Small intestine (tissue), 7 donors: ENCODE measurements around the gene DCC. TPM values are rescaled to one million over a fixed set of nuclear protein-coding genes. Genes with fewer than 3 reads are reported as not detected.

Experiments used
- DNase-seq, 2 donors: peaks; one replicate each; pipeline versions ENCODE4 v3.0.0 to v3.0.0-alpha.2; 2013
- FAIRE-seq: peaks from 2 replicates; lab custom pipeline; 2012; peaks lifted over from hg19 to GRCh38; lab: Jason Lieb, UNC
- H3K27ac ChIP-seq, 3 donors: one replicate each; pipeline ENCODE4 v1.5.1; 2013; ENCODE audit warnings: low read length in 2 of 3, mild to moderate bottlenecking in 2 of 3, control low read depth in 1 of 3, inconsistent platforms in 1 of 3, low read depth in 1 of 3, moderate library complexity in 1 of 3
- H3K27me3 ChIP-seq, 3 donors: one replicate each; pipeline ENCODE4 v1.6.1; 2013; ENCODE audit warnings: low read length in 3 of 3, inconsistent platforms in 1 of 3; ENCODE audit not compliant: control insufficient read depth in 3 of 3, insufficient read depth in 3 of 3
- H3K36me3 ChIP-seq, 3 donors: one replicate each; pipeline ENCODE4 v1.6.1; 2013; ENCODE audit warnings: low read length in 3 of 3, inconsistent platforms in 1 of 3, low read depth in 1 of 3, mild to moderate bottlenecking in 1 of 3, moderate library complexity in 1 of 3; ENCODE audit not compliant: control insufficient read depth in 3 of 3, insufficient read depth in 2 of 3
- H3K4me1 ChIP-seq, 3 donors: one replicate each; pipeline ENCODE4 v1.6.1; 2013; ENCODE audit warnings: low read length in 2 of 3, inconsistent platforms in 1 of 3, low read depth in 1 of 3, mild to moderate bottlenecking in 1 of 3, moderate library complexity in 1 of 3; ENCODE audit not compliant: control insufficient read depth in 3 of 3, insufficient read depth in 2 of 3
- H3K4me3 ChIP-seq, 3 donors: one replicate each; pipeline ENCODE4 v1.5.1; 2013; ENCODE audit warnings: low read length in 3 of 3, control low read depth in 1 of 3, inconsistent platforms in 1 of 3, low read depth in 1 of 3, mild to moderate bottlenecking in 1 of 3, moderate library complexity in 1 of 3
- H3K9me3 ChIP-seq, 2 donors: one replicate each; pipeline ENCODE4 v1.6.1; 2013; ENCODE audit warnings: low read depth in 1 of 2, low read length in 1 of 2; ENCODE audit not compliant: control insufficient read depth in 2 of 2, insufficient read depth in 1 of 2
- WGBS, 3 donors: extraction: QIAGEN DNeasy Blood & Tissue Kit; methylation state at CpG; one replicate each; pipeline ENCODE4 v1.1.7; 2013; 5-methylcytosine and 5-hydroxymethylcytosine counted together
- polyA plus RNA-seq, 4 donors: library from polyadenylated mRNA; stranded (reverse) in 3 of 4; unstranded in 1 of 4; fragments of 200-250 nt in 3 of 4; fragments of 120-200 nt in 1 of 4; gene quantifications; one replicate each; pipeline versions ENCODE4 v1.2.1 to v1.2.3, GENCODE V29; 2013
- donor health status: healthy with polysubstance abuse.
- donor health status: control.
- donor health status: control.
- donor health status: Bipolar disorder and iron deficiency.
- donor health status: healthy.

The DCC gene
- polyA plus RNA-seq, 4 donors: 0.03 to 0.30 TPM; not detected in 2

- H3K4me1 ChIP-seq: no peaks in the 10 kb centered on the region
- H3K27ac ChIP-seq: no peak overlapping the region
- whole genome bisulfite sequencing, 3 donors: 65 to 74% (median 70%) methylated on average over 4 of the region's 4 CpGs
- no peak overlapping the region for H3K4me3 ChIP-seq
- H3K9me3 ChIP-seq: no peaks in the 10 kb centered on the region
- no peaks in the 10 kb centered on the region for H3K36me3 ChIP-seq
- no peak for DNase-seq
- H3K27me3 ChIP-seq: no peaks in the 10 kb centered on the region
- FAIRE-seq: no peak
These were observed 125.4 kb downstream of the DCC start for GRCh38 chr18:52465391-52465790.

GRCh38 chr18:52468496-52468895 is 128.5 kb downstream of the DCC start:
- Histone ChIP-seq H3K36me3 (no peaks in the 10 kb centered on the region), H3K27me3 (no peaks in the 10 kb centered on the region), H3K4me3 (no peak overlapping the region), H3K9me3 (no peaks in the 10 kb centered on the region), H3K4me1 (no peaks in the 10 kb centered on the region), H3K27ac (no peak overlapping the region)
- no peak for FAIRE-seq
- no peak for DNase-seq
- 63 to 80% (median 72%) methylated on average over 1 of the region's 1 CpG for WGBS, 3 donors

GRCh38 chr18:52475325-52475724 is 135.3 kb downstream of the DCC start:
- H3K4me1 ChIP-seq: no peaks in the 10 kb centered on the region
- no peaks in the 10 kb centered on the region for H3K36me3 ChIP-seq
- H3K4me3 ChIP-seq: no peak overlapping the region
- no peak overlapping the region for H3K27ac ChIP-seq
- FAIRE-seq: no peak
- no peak for DNase-seq
- H3K9me3 ChIP-seq: peaks cover 0 to 4% of the 10 kb centered on the region in 2 donors
- WGBS, 3 donors: 61 to 83% (median 68%) methylated on average over 3 of the region's 3 CpGs
- no peaks in the 10 kb centered on the region for H3K27me3 ChIP-seq

- 82 to 92% (median 84%) methylated on average over 6 of the region's 6 CpGs for WGBS, 3 donors
- Histone ChIP-seq H3K9me3 (peaks cover 0 to 4% of the 10 kb centered on the region in 2 donors), H3K4me1 (no peaks in the 10 kb centered on the region), H3K27me3 (no peaks in the 10 kb centered on the region), H3K36me3 (no peaks in the 10 kb centered on the region), H3K27ac (no peak overlapping the region), H3K4me3 (no peak overlapping the region)
- DNase-seq: no peak
- FAIRE-seq: no peak
These were observed 141.1 kb downstream of the DCC start for GRCh38 chr18:52481116-52481515.

- Histone ChIP-seq H3K36me3 (no peaks in the 10 kb centered on the region), H3K4me1 (no peaks in the 10 kb centered on the region), H3K4me3 (no peak overlapping the region), H3K27ac (no peak overlapping the region), H3K9me3 (no peaks in the 10 kb centered on the region), H3K27me3 (no peaks in the 10 kb centered on the region)
- peak; percentile 17 to 39 for DNase-seq
- 49 to 57% (median 49%) methylated on average over 2 of the region's 2 CpGs for WGBS, 3 donors
- FAIRE-seq: no peak
These were observed 145.0 kb downstream of the DCC start for GRCh38 chr18:52484977-52485376.

- H3K27ac ChIP-seq: no peak overlapping the region
- WGBS, 3 donors: 89 to 92% (median 91%) methylated on average over 6 of the region's 6 CpGs
- no peaks in the 10 kb centered on the region for H3K27me3 ChIP-seq
- FAIRE-seq (no peak), DNase-seq (no peak)
- H3K36me3 ChIP-seq: no peaks in the 10 kb centered on the region
- H3K4me1 ChIP-seq: no peaks in the 10 kb centered on the region
- H3K9me3 ChIP-seq: no peaks in the 10 kb centered on the region
- no peak overlapping the region for H3K4me3 ChIP-seq
These were observed 146.1 kb downstream of the DCC start for GRCh38 chr18:52486052-52486451.

GRCh38 chr18:52489396-52490306 is 149.7 kb downstream of the DCC start:
- 51 to 56% (median 54%) methylated on average over 4 of the region's 4 CpGs for WGBS, 3 donors

GRCh38 chr18:52496426-52496825 is 156.4 kb downstream of the DCC start:
- DNase-seq: no peak
- no peak overlapping the region for H3K4me3 ChIP-seq
- no peaks in the 10 kb centered on the region for H3K27me3 ChIP-seq
- H3K36me3 ChIP-seq: no peaks in the 10 kb centered on the region
- peaks cover 0 to 10% of the 10 kb centered on the region in 2 donors for H3K9me3 ChIP-seq
- peaks cover 0 to 8% (median 0%) of the 10 kb centered on the region in 3 donors for H3K4me1 ChIP-seq
- H3K27ac ChIP-seq: no peak overlapping the region
- no peak for FAIRE-seq

More at GRCh38 chr18:52489396-52490306, 149.7 kb downstream of the DCC start:
- H3K27ac ChIP-seq: no peak overlapping the region
- no peak for DNase-seq
- H3K27me3 ChIP-seq: no peaks in the 10 kb centered on the region
- FAIRE-seq: no peak
- no peaks in the 10 kb centered on the region for H3K36me3 ChIP-seq
- H3K9me3 ChIP-seq: peaks cover 0 to 10% of the 10 kb centered on the region in 2 donors
- no peak overlapping the region for H3K4me3 ChIP-seq
- H3K4me1 ChIP-seq: no peaks in the 10 kb centered on the region
